SK-N-SH (cell line): ENCODE results near the gene USP36.

ENCODE experiments used
- CHD2 ChIP-seq: fragments of 150-350 bp; IDR thresholded peaks from 2 replicates; pipeline ENCODE4 v1.6.1; 2018; ENCODE audit warnings: low read length; ENCODE audit not compliant: partially characterized antibody
- GABPA ChIP-seq: IDR thresholded peaks from 2 replicates; pipeline ENCODE4 v1.4.0; 2012; ENCODE audit warnings: low read depth, mild to moderate bottlenecking
- POLR2AphosphoS5 ChIP-seq: IDR thresholded peaks from 2 replicates; pipeline ENCODE4 v1.6.1; 2012; ENCODE audit warnings: low read depth, low read length
- REST ChIP-seq: IDR thresholded peaks from 2 replicates; pipeline ENCODE4 v1.6.1; 2012; ENCODE audit warnings: mild to moderate bottlenecking, low read depth, low read length, moderate library complexity
- RFX5 ChIP-seq: IDR thresholded peaks from 2 replicates; pipeline ENCODE4 v1.6.1; 2012; ENCODE audit warnings: mild to moderate bottlenecking, improper control_type of control experiment, low read length
- TCF12 ChIP-seq: IDR thresholded peaks from 2 replicates; pipeline ENCODE4 v1.4.0; 2012
- TF ChIP-seq, protein P1 (sequence below): fragments of 200-600 bp; sonication (generic); IDR thresholded peaks from 2 replicates; pipeline ENCODE4 v1.6.1; 2017; ENCODE audit warnings: antibody characterized with exemption, mild to moderate bottlenecking, moderate library complexity
- TF ChIP-seq, protein P2 (sequence below): fragments of 150-350 bp; IDR thresholded peaks from 2 replicates; pipeline ENCODE4 v1.6.1; 2017; ENCODE audit warnings: antibody characterized with exemption, low read length, low read depth, borderline replicate concordance

- TF ChIP-seq, protein P1, sequence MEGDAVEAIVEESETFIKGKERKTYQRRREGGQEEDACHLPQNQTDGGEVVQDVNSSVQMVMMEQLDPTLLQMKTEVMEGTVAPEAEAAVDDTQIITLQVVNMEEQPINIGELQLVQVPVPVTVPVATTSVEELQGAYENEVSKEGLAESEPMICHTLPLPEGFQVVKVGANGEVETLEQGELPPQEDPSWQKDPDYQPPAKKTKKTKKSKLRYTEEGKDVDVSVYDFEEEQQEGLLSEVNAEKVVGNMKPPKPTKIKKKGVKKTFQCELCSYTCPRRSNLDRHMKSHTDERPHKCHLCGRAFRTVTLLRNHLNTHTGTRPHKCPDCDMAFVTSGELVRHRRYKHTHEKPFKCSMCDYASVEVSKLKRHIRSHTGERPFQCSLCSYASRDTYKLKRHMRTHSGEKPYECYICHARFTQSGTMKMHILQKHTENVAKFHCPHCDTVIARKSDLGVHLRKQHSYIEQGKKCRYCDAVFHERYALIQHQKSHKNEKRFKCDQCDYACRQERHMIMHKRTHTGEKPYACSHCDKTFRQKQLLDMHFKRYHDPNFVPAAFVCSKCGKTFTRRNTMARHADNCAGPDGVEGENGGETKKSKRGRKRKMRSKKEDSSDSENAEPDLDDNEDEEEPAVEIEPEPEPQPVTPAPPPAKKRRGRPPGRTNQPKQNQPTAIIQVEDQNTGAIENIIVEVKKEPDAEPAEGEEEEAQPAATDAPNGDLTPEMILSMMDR, result no peak
- TF ChIP-seq RFX5 (no peak), CHD2 (no peak), REST (no peak), POLR2AphosphoS5 (no peak; the same call in 1 of the 2 replicates), TCF12 (no peak), GABPA (no peak)
- TF ChIP-seq, protein P2, sequence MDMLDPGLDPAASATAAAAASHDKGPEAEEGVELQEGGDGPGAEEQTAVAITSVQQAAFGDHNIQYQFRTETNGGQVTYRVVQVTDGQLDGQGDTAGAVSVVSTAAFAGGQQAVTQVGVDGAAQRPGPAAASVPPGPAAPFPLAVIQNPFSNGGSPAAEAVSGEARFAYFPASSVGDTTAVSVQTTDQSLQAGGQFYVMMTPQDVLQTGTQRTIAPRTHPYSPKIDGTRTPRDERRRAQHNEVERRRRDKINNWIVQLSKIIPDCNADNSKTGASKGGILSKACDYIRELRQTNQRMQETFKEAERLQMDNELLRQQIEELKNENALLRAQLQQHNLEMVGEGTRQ, result no peak
These were observed 159 bp downstream of the USP36 start for GRCh38 chr17:78840530-78840779.
